ENCODE measurements around the gene RBM33. TPM values are rescaled to one million over a fixed set of nuclear protein-coding genes. Genes with fewer than 3 reads are reported as not detected.

The RBM33 gene
- polyA plus RNA-seq, 1 experiment = 9.5 TPM

DNA sequence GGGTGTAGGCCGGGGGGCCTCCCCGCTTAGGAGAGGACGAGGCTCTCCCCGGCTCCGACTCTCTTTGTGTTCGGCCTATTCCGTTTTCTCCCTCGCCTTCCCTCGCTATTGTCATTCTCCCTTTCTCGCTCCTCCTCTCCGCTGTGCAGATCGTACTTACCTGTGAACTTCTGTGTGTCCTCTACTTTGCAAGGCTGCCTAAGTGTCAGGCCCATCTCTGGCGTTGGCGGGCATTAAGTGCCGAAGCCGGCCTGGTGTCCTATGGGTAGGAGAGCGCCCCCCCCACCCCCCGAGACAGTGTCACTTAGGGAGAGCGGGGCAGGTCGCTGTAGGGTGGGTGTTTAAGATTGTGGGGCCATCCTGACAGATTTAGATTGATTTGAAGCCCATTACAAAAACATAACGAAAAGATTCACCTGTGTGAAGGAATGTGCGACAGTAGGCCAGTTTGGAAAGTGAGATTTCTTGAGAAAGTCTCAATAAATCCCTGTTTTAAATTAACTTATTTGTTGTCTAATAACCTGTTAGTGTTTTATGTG is 579 bp downstream of the RBM33 start:
- ChIA-PET POLR2A (no interaction called here), CTCF (interaction anchor here (1.6 kb wide), 1 partner anchor 46 kb away, joined by 8 read pairs; no protein-coding TSS in a partner anchor)
- H3K27ac ChIP-seq (ENCODE audit: low read depth, low read length) = peak overlapping the region; percentile 88
- peak overlapping the region; percentile 95 for H3K4me3 ChIP-seq (ENCODE audit: low read depth, low read length)
- peaks cover 10% of the 10 kb centered on the region; the same call in 1 of the 2 replicates for H3K9me3 ChIP-seq (ENCODE audit: control insufficient read depth, insufficient read depth, low read length)
- no peaks in the 10 kb centered on the region for H3K27me3 ChIP-seq (ENCODE audit: control insufficient read depth, insufficient read depth, low read length)
- TF ChIP-seq, protein P1, sequence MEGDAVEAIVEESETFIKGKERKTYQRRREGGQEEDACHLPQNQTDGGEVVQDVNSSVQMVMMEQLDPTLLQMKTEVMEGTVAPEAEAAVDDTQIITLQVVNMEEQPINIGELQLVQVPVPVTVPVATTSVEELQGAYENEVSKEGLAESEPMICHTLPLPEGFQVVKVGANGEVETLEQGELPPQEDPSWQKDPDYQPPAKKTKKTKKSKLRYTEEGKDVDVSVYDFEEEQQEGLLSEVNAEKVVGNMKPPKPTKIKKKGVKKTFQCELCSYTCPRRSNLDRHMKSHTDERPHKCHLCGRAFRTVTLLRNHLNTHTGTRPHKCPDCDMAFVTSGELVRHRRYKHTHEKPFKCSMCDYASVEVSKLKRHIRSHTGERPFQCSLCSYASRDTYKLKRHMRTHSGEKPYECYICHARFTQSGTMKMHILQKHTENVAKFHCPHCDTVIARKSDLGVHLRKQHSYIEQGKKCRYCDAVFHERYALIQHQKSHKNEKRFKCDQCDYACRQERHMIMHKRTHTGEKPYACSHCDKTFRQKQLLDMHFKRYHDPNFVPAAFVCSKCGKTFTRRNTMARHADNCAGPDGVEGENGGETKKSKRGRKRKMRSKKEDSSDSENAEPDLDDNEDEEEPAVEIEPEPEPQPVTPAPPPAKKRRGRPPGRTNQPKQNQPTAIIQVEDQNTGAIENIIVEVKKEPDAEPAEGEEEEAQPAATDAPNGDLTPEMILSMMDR (IDR thresholded peaks at IDR 0.05; ENCODE audit: low read depth, low read length) = no peak
- DNase-seq (ENCODE audit: low read depth, low spot score) = no peak

DNA sequence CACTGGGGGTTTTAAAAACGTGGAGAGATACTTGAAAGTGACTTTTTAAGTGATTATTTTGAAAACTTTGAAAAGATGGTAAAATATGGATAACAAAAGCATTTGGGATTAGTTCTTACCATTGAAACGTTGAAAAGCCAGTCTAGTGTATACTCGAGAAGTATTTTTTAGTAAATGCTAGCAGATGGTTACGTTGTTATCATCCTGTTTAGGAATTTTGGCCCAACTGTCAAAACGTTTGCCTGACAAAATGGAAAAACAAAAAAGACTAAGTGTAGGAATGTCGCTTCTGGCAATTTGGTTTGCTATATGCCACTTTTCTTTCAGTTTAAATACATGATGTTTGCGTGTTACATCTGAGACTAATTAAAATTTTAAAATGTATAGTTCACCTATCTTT is 1.2 kb downstream of the RBM33 start:
- TF ChIP-seq, protein P1 (IDR thresholded peaks at IDR 0.05; ENCODE audit: low read depth, low read length) = no peak
- CTCF ChIA-PET = no interaction called here
- Histone ChIP-seq H3K9me3 (ENCODE audit: control insufficient read depth, insufficient read depth, low read length) (peaks cover 8% of the 10 kb centered on the region; the same call in 1 of the 2 replicates), H3K27ac (ENCODE audit: low read depth, low read length) (no peak overlapping the region), H3K4me3 (ENCODE audit: low read depth, low read length) (peak overlapping the region; percentile 95), H3K27me3 (ENCODE audit: control insufficient read depth, insufficient read depth, low read length) (no peaks in the 10 kb centered on the region)
- no peak for DNase-seq (ENCODE audit: low read depth, low spot score)
- POLR2A ChIA-PET = no interaction called here

DNA sequence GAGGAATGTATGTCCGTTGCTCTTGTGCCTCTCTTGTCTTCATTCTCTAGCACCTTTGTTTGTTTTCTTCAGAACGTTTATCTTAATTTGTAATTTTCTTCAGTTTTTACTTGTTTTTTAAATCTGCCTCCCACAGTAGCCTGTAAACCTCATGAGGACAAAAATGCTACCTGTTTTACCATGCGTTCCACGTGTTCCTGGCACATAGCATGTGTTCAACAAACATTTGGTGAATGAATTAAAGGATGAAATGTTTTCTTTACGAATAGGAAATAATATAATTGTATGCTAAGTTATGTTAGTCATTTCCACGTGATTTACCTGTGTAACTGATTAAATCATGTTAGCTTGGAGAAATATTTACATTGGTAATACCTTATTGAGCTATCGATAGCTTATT is 2.2 kb downstream of the RBM33 start:
- Histone ChIP-seq H3K4me3 (ENCODE audit: low read depth, low read length) (peak overlapping the region; percentile 29; the same call in 1 of the 2 replicates), H3K27ac (ENCODE audit: low read depth, low read length) (no peak overlapping the region), H3K9me3 (ENCODE audit: control insufficient read depth, insufficient read depth, low read length) (peaks cover 7% of the 10 kb centered on the region), H3K27me3 (ENCODE audit: control insufficient read depth, insufficient read depth, low read length) (no peaks in the 10 kb centered on the region)
- ChIA-PET CTCF (no interaction called here), POLR2A (interaction anchor here (0.6 kb wide), 1 partner anchor 46 kb away, joined by 3 read pairs; no protein-coding TSS in a partner anchor)
- no peak for DNase-seq (ENCODE audit: low read depth, low spot score)
- TF ChIP-seq, protein P1 (IDR thresholded peaks at IDR 0.05; ENCODE audit: low read depth, low read length) = no peak

- Histone ChIP-seq H3K27ac (ENCODE audit: low read depth, low read length) (no peak overlapping the region), H3K27me3 (ENCODE audit: control insufficient read depth, insufficient read depth, low read length) (no peaks in the 10 kb centered on the region), H3K4me3 (ENCODE audit: low read depth, low read length) (no peak overlapping the region), H3K9me3 (ENCODE audit: control insufficient read depth, insufficient read depth, low read length) (peaks cover 7% of the 10 kb centered on the region)
- POLR2A ChIA-PET = no interaction called here
- CTCF ChIA-PET = no interaction called here
- no peak for DNase-seq (ENCODE audit: low read depth, low spot score)
- TF ChIP-seq, protein P1 (IDR thresholded peaks at IDR 0.05; ENCODE audit: low read depth, low read length) = no peak
These were observed 2.8 kb downstream of the RBM33 start for GRCh38 chr7:155647302-155647701.

DNA sequence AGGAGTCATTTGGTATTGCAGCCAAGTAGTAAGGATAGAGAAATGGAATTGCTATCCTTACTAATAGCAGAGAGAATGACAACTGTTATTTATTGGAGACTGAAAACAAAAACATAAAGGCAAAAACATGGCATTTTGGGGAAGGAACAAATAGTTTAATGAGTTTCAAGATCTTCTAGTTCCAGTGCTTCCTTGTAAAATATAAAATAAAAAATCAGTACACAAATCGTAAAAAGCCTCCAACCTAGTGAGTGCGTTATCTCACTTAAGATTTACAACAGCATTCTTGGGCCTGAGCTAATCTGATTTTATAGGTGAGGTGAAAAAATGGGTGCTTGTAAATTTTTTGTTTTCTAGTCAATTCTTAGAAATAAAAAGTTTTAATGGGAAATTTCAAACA is 3.3 kb downstream of the RBM33 start:
- ChIA-PET POLR2A (no interaction called here), CTCF (no interaction called here)
- TF ChIP-seq, protein P1 (IDR thresholded peaks at IDR 0.05; ENCODE audit: low read depth, low read length) = no peak
- peaks cover 7% of the 10 kb centered on the region for H3K9me3 ChIP-seq (ENCODE audit: control insufficient read depth, insufficient read depth, low read length)
- no peaks in the 10 kb centered on the region for H3K27me3 ChIP-seq (ENCODE audit: control insufficient read depth, insufficient read depth, low read length)
- no peak for DNase-seq (ENCODE audit: low read depth, low spot score)
- no peak overlapping the region for H3K27ac ChIP-seq (ENCODE audit: low read depth, low read length)
- no peak overlapping the region for H3K4me3 ChIP-seq (ENCODE audit: low read depth, low read length)

Data from AG04450 (cell line).